Measurements from ENCODE around the gene ZNF668. TPM values are rescaled to one million over a fixed set of nuclear protein-coding genes. Genes with fewer than 3 reads are reported as not detected.

ZNF668 gene
- total and polyA plus RNA-seq, 2 of the 4 experiments (the other 2 are of a cell fraction): 4.5 to 11.6 TPM

GRCh38 chr16:31036691-31037090, 37.3 kb downstream of the ZNF668 start:
- ChIA-PET POLR2A (ENCODE audit: unreplicated experiment) (no interaction called here), CTCF (no interaction called here)
- H2BK120ac ChIP-seq (ENCODE audit: low read depth, low read length): no peak overlapping the region
- no peak overlapping the region for H4K8ac ChIP-seq (ENCODE audit: low read depth in 2 of 2, low read length in 2 of 2)
- H4K91ac ChIP-seq (ENCODE audit: insufficient read depth, low read depth, low read length): no peak overlapping the region
- H3K4ac ChIP-seq (ENCODE audit: low read depth, low read length): no peak overlapping the region
- no peak overlapping the region for H3K27ac ChIP-seq (ENCODE audit: insufficient read depth, low read length)
- no peak overlapping the region for H2AK9ac ChIP-seq (replicated peaks; ENCODE audit: low read depth, low read length, poor library complexity)
- in situ Hi-C loops (cut with MboI; ENCODE audit: low sequenced_read_pairs): no loop called here
- TF ChIP-seq RCOR1 (IDR thresholded peaks at IDR 0.05; ENCODE audit: insufficient replicate concordance, low read length) (no peak), MXI1 (IDR thresholded peaks at IDR 0.05; ENCODE audit: borderline replicate concordance, low read depth, low read length) (no peak), NFE2L2 (IDR thresholded peaks at IDR 0.05; ENCODE audit: low read depth, low read length) (no peak), RFX5 (IDR thresholded peaks at IDR 0.05; ENCODE audit: low read depth, low read length) (no peak), FOS (IDR thresholded peaks at IDR 0.05; ENCODE audit: low read depth, low read length) (no peak), SMC3 (IDR thresholded peaks at IDR 0.05; ENCODE audit: low read depth, low read length) (no peak), RAD21 (IDR thresholded peaks at IDR 0.05; ENCODE audit: low read length) (no peak), CHD1 (IDR thresholded peaks at IDR 0.05; ENCODE audit: low read depth, low read length) (no peak), ELK1 (IDR thresholded peaks at IDR 0.05; ENCODE audit: borderline replicate concordance, low read depth, low read length) (no peak), POLR2A (IDR thresholded peaks at IDR 0.05; ENCODE audit: low read depth, low read length) (no peak), USF2 (IDR thresholded peaks at IDR 0.05; ENCODE audit: low read depth, low read length) (no peak), CEBPB (IDR thresholded peaks at IDR 0.05; ENCODE audit: low read depth, low read length) (no peak), CTCF (conservative IDR thresholded peaks at IDR 0.05; ENCODE audit: low read depth, low read length) (no peak), MAFK (IDR thresholded peaks at IDR 0.05; ENCODE audit: low read depth, low read length) (no peak), MAZ (IDR thresholded peaks at IDR 0.05; ENCODE audit: borderline replicate concordance, low read depth, low read length) (no peak), BHLHE40 (IDR thresholded peaks at IDR 0.05; ENCODE audit: low read depth, low read length) (no peak)
- no peak overlapping the region for H3K56ac ChIP-seq (ENCODE audit: extremely low read depth, insufficient read depth, low read length)
- WGBS, 2 experiments (ENCODE audit: extremely low coverage in 2 of 2, insufficient read length in 1 of 2): no CpG with 5 or more reads among the region's 2 CpGs
- H3K9ac ChIP-seq (ENCODE audit: low read depth, low read length): no peak overlapping the region
- H4K20me1 ChIP-seq (ENCODE audit: insufficient read depth, low read length): peaks cover 10% of the 10 kb centered on the region
- H3K9me3 ChIP-seq (ENCODE audit: control insufficient read depth, insufficient read depth, low read length): no peaks in the 10 kb centered on the region
- ATAC-seq (ENCODE audit: low read depth) (no peak), DNase-seq (no peak)
- peaks cover 7% of the 10 kb centered on the region for H3K4me1 ChIP-seq (ENCODE audit: control insufficient read depth, insufficient read depth, low read length)
- H2BK15ac ChIP-seq (ENCODE audit: low read depth, low read length): no peak overlapping the region
- H3K9me1 ChIP-seq (ENCODE audit: insufficient read depth, low read length): peaks cover 12% of the 10 kb centered on the region; the same call in 1 of the 2 replicates
- H3K18ac ChIP-seq (ENCODE audit: low read depth, low read length): no peak overlapping the region
- peaks cover 37% of the 10 kb centered on the region for H3K36me3 ChIP-seq (ENCODE audit: control insufficient read depth, insufficient read depth, low read length)
- H2AK5ac ChIP-seq (ENCODE audit: low read depth, low read length): no peak overlapping the region
- no peak overlapping the region for H4K5ac ChIP-seq (ENCODE audit: low read depth, low read length)
- dilution Hi-C loops (cut with HindIII; ENCODE audit: low sequenced_read_pairs, unreplicated experiment): no loop called here
- H2BK20ac ChIP-seq (ENCODE audit: low read depth, low read length): no peak overlapping the region
- H3K23ac ChIP-seq (ENCODE audit: low read depth, low read length): no peak overlapping the region
- no peak overlapping the region for H2AFZ ChIP-seq (replicated peaks; ENCODE audit: low read length, poor library complexity)
- no peak overlapping the region for H3K14ac ChIP-seq (replicated peaks; ENCODE audit: low read depth, low read length)
- H3K27me3 ChIP-seq (ENCODE audit: control insufficient read depth, insufficient read depth, low read length): no peaks in the 10 kb centered on the region
- H3K4me2 ChIP-seq (ENCODE audit: low read depth, low read length): no peak overlapping the region
- H3K79me1 ChIP-seq (ENCODE audit: low read depth in 1 of 2, low read length in 2 of 2): peaks cover 21 to 38% of the 10 kb centered on the region in 2 experiments
- H3K4me3 ChIP-seq (ENCODE audit: insufficient read depth, low read depth, low read length): no peak overlapping the region
- intact Hi-C loops (cut with micrococcal nuclease): no loop called here
- no peak overlapping the region for H2BK5ac ChIP-seq (ENCODE audit: low read depth, low read length, poor library complexity, severe bottlenecking)
- no TSS peak for BruUV-seq (replicated peaks)

Measured in IMR-90 (cell line).